Measurements from ENCODE around the gene HDGF.

GRCh38 chr1:156707417-156708217 is 43.9 kb downstream of the HDGF start:
- TF ChIP-seq POLR2A (IDR thresholded peaks at IDR 0.05) (no peak), CTCF (IDR thresholded peaks at IDR 0.05) (no peak)

Data from body of pancreas (tissue), 4 donors.